ENCODE data around the gene BEND3.
A peak's percentile ranks its signal among the peaks of the same experiment; 100 is the strongest.
"Not testable (repeated sequence)": the region's sequence is repeated elsewhere in the genome, so short reads cannot be mapped to it uniquely, and the experiment has no call there.

The BEND3 gene

DNA sequence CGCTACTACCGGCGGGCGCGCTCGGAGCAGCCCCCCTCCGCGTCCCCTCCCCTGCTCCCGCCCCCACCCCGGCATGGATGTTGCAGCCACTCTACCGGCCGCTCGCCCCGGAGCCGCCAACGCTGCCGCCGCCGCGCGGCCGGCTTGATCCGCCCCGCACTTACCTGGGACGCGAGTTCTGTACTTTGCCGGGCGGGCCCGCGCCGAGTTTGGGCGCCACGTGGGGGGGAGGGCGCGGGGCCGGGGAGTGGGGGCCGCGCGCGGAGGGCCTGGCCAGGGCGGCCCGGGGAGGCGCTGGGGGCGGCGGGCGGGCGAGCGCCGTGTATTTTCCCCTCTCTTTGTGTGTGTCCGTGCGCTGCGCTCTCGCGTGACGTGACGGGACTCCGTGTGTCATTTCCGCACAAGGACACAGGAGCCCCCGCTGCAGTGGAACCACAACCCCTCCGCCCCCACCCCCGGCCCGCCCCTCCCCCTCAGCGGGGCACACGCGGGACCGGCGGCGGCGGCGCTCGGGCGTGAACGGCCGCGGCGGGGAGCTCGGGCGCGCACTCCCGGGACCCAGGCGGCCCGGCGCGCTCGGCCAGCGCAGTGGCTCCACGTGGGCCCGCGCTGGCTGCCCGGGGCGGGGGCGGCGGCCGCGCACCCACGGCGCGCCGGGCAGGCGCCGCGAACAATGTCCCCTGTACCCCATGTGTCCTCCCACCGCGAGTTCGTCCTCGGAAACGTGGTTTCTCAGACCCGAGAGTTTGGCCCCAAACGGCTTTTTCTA lies at the start of gene BEND3:
TSS of gene BEND3 (minus strand) at position 590 of the 769 bp plus-strand sequence. CDS start 16,230 bp downstream, outside the sequence.
- DNase-seq: peak; percentile 71

DNA sequence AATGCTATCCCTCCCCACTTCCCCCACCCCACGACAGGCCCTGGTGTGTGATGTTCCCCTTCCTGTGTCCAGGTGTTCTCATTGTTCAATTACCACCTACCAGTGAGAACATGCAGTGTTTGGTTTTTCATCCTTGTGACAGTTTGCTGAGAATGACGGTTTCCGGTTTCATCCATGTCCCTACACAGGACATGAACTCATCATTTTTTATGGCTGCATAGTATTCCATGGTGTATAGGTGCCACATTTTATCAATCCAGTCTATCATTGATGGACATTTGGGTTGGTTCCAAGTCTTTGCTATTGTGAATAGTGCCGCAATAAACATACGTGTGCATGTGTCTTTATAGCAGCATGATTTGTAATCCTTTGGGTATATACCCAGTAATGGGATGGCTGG lies 49.0 kb upstream of the BEND3 start:
- DNase-seq: not testable (repeated sequence)

DNA sequence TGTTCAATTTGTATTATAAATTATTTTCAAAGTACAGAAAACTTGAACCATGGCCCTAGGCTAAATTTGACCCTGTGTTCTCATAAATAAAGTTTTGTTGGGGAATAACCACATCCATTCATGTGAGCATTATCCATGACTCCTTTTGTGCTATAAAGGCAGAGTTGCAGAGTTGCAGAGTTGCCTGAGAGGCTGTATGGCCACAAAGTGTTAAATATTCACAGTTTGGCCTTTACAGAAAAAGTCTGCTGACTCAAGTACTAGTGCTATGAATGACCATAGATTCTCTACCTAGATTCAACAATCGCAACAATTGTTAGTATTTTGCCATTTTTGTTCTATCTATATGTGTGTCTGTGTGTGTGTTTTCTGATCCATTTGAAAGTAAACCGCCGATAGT lies 46.2 kb upstream of the BEND3 start:
- DNase-seq: no peak

DNA sequence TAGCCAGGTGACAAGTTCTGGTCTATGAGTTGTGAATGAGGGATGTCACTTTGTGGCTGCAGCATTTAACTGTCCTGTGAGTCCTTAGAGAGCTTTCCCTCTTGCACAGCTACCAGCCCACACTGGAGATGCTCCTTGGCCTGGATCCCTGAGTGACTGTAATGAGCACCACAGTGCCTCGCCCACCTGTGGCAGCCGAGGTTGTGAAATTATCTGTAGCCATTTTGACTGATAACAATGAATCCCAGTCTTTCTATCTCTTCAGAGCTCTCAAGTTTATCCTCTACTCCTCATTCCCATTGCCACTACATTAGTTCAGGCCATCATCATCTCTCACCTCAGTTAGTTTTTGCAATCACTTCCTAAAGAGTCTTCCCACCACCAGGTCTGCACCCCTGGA lies 41.3 kb upstream of the BEND3 start:
- no peak for DNase-seq

DNA sequence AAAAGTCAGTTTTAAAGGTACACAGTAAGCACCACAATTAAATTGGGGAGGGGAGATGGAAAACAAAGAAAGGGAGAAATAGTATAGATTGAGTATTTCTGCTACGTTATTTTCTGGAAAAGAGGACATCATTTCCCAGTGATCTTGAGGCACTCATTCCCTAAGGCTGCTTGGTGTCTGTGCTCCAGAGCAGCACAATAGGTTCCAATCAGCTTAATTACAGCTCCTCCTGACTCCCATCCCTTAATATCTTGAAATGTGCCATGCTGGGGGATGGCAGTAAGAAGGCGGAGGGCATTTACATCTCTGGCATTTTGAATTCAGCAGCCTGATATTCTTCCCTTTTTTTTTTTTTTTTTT lies 39.5 kb upstream of the BEND3 start:
- DNase-seq: no peak

DNA sequence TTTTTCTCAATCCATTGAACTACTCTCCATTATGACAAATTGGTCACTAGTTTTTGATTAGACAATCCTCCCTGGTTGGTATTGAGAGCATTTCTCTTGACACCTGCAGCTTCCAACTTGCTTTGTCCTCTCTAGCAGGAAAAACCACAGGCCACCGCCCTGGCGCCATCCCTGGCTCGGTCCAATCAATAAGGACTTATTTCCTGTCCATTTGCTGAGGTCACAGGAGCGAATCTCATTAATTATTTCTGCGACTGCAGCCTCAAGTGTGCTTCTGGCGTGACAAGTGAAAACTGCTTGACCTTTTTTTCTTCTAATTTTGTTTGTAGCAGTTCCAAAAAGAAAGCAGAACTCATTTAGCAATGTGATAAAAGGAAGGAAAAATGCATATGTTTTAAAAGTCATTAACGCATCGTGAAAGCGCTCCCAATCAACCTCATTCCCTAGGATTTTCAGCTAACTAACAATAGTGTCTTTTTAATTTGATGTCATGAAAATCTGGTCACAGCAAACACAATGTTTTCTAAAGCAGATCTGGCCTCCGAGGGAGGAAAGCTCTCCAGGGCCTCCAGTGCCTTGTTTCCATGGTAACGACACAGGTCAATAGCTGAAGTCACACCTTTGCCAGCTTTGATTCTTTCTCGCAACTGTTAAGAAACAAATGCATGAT lies 39.0 kb upstream of the BEND3 start:
- DNase-seq: no peak

DNA sequence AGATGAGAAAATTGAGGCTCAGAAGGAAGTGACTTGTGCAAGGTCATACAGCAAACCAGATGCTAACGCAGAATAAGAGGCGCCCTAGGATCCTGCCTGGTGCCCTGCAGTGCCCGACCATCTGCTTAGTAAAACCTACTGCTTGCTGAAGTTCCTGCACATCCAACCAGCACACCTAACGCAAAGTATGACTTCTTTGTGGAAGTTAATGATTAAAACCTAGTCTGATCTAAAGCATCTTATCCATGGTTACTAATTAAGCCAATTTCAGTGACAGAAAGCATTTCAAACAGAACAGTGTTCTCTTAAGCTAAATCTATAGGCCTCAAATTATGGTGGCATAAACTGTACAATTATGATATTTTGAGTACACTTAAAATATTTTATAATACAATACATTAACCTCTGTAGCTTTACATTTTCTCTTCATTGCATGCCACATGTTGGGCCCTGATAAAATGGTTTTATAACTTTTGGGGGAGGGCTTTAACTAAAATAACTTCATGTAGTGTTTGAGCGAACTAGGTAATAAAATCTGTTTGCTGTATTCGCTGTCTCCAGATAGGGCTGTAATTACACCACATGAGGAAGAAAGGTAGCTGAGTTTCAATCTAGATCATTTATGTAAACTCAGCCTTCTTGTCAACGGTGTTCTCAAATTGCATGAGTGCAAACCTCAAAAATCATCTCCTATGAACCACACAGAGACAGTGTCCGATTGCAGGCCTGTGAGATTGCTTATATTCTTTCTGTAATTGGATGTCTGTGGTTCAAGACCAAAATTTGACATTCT lies 37.5 kb upstream of the BEND3 start:
- no peak for DNase-seq

DNA sequence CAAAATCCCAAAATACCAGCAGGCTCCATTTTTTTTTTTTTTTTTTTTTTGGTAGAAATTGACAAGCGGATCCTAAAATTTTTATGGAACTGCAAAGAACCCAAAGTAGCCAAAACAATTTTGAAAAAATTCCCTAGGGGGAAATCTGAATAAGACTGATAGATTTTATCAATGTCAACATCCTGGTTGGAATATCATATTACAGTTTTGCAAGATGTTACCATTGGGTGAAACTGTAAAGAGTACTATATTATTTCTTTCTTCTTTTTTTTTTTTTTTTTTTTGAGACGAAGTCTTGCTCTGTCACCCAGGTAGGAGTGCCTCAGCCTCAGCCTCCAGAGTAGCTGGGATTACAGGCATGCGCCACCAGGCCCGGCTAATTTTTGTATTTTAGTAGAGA lies 29.4 kb upstream of the BEND3 start:
- DNase-seq: no peak

DNA sequence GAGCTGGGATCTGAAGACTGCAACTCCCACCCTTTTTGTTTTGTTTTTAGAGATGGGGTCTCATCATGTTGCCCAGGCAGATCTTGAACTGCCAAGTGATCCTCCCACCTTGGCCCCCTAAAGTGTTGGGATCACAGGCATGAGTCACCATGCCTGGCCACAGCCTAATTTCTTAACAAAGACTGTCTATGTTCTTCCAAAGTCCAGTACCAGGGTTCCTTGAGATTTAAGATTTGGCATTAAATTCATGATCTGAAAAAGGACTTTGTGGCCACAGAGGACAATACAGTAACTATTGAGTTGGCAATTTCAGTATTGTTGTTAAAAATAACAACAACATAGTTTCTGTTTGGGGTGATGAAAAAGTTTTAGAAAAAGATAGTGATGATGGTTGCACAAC lies 28.7 kb upstream of the BEND3 start:
- no peak for DNase-seq

DNA sequence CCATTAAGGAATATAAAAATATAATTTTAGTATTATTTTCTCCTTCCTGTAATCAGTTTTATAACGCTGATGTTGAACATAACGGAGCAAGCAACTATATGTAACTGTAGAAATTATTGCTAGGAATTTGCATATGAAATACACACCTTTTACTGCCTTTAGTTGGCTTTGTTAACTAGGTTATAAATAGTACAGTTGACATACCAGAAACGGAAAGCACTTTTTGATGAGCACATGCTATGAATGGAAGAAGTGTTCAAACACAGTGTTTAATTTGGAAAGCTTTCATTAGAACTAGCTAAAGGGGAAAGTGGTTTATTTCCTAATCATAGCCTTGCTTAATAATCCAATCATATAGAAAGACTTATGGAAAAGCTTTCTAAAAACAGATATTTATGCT lies 25.3 kb upstream of the BEND3 start:
- DNase-seq: no peak

DNA sequence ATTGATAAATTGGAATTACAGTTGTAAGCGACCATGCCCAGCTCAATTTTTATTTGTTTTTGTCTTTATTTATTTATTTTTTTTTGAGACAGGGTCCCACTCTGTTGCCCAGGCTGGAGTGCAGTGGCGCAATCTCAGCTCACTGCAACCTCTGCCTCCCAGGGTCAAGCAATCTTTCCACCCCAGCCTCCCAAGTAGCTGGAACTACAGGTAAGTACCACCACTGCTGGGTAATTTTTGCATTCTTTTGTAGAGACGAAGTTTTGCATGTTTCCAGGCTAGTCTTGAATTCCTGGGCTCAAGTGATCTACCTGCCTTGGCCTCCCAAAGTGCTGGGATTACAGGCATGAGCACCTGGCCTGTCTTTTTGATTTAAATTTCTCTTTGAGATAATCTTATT lies 21.0 kb upstream of the BEND3 start:
- DNase-seq: not testable (repeated sequence)

DNA sequence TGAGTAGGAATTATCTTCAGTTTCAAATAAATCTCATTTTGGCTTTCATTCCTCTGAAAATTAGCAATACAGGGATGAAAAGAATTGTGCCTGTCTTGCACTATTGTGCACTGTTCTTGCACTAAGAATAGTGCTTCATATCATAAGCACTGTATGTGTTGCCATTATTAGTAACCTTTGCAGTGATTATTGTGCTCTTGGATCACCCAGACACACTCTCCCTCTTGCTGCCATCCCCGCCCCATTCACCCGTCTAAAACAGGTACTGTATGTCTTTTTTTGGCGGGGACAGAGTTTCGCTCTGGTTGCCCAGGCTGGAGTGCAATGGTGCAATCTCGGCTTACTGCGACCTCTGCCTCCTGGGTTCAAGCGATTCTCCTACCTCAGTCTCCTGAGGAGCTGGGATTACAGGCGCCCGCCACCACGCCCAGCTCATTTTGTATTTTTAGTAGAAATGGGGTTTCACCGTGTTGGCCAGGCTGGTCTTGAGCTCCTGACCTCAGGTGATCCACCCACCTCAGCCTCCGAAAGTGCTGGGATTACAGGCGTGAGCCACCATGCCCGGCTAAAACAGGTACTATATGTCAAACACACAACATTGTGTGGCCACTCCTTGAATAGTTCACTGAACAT lies 19.8 kb upstream of the BEND3 start:
- DNase-seq: not testable (repeated sequence)

DNA sequence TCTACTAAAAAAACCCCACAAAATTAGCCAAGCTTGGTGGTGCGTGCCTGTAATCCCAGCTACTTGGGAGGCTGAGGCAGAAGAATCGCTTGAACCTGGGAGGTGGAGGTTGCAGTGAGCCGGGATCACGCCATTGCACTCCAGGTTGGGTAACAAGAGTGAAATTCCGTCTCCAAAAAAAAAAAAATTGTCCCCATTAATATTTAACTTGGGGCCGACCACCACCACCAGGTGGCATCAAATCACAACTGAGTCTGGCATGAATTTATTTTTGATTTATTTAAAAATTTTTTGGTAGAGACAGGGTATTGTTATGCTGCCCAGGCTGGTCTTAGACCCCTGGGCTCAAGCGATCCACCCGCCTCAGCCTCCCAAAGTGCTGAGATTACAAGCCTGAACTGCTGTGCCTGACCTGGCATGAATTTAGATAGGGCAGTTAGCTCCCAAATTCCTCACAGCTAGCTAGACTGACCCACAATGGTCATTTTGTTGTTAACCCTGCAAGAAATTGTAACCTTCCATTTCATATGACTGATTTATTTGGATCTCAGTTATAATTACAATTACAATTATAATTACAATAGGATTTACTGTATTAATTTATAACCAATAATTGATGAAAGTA lies 17.1 kb upstream of the BEND3 start:
- DNase-seq: peak; percentile 40

DNA sequence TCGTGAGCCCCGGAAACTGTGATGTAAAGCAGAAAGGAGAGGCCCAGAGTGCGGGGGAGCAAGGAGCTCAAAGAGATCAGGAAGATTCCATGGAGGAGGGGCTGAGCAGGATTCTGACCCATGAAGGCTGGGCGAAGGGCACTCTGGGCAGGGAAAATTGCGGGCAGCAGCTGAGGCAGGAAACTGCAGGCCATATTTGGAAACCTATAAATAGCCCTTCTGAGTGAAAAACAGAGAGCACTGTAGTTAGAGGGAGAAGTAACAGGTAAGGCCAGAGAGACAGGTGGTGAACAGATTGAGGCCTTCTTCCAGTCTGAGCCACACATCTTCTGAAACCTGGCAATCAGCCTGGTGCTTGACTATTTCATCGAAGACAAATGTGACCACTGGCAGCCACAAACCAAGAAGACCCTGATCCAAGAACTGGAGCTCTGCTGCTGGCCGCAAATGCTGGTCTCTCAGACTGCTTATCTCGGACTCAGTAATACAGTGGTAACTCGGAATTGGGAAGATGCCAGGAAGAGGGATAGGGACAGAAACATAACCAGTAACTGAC lies 14.1 kb upstream of the BEND3 start:
- no peak for DNase-seq

DNA sequence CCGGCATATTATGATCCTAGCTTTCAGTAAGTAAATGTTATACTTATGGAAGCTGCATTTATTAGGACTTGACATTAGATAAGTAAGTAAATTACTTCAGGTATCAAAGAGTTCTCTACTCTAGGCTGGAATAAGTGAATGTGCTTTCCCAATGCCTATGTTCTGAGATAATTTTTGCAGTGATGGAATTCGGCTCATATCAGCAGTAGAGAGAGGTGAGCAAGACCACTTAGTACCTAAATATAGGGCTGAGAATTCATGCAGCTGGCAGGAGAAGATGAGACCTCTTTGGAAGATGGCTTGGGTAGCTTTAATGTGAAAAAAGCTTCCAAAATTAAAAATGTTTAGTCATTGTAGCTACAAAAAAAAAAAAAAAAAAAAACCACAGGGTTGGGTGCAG lies 13.3 kb upstream of the BEND3 start:
- no peak for DNase-seq

DNA sequence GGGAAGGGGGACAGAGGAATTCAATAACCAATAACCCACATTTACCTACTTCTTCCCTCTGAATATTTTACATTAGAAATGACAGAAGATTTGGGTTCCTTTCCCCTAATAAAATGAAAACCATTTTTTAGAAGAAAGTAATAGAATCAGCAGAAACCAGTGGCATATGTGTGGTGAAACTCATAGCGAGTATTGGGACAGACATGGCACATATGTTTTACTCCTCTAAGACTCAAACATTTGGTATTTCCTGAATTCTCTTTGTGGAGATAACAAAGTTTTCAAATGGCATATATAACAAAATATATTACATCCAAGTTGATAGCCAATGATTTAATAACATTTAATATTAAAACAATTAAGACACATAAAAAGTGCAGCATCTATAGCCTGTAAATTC lies 12.9 kb upstream of the BEND3 start:
- DNase-seq: no peak

DNA sequence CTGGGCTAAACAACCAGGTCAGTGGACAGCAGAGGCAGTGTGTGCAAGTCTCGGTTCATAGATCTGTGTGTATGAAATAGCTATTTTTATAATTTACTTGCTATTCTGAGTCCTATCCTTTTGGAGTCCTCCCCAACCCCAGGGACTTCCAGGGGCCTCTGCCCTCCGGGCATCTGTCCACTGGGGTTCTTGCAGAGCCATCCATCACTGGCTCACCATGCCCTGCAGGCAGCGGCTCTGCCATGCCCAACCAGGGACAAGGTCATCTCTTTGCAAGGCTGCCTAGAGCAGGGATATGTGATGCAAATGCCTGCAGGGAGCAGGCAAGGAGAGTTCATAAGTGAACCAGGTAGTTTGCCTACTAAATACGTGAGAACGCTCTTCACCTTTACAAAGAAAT lies 10.5 kb upstream of the BEND3 start:
- DNase-seq: no peak

DNA sequence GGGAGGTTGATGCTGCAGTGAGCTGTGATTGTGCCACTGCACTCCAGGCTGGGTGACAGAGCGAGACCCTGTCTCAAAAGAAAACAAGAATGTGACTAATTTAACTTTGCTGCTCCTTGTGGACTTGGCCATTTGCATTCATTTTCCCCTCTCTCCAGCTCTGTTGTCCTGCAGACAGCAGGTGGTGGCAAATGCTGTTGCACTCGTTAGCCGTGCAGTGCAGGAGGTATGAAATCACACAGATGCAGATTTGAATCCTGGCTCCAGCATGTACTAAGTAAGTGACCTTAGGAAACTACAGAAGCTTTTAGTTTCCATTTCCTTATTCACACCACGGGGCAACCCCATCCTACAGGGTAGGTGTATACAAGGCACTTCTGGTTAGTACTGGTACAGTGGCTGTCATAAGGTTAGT lies 9.6 kb upstream of the BEND3 start:
- DNase-seq: no peak

DNA sequence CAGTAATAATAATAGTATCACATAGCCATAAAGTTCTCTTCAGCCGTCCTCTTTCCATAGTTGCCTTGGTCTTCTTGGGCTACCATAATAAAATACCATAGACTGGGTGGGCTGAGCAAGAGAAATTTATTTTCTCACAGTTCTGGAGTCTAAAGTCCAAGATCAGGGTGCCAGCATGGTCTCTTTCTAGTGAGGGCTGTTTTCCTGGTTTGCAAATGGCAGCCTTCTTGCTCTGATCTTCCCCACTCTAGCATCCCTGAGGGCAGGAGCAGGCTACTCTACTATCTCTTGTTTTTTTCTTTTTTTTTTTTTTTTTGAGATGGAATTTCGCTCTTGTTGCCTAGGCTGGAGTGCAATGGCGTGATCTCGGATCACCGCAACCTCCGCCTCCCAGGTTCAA lies 8.2 kb upstream of the BEND3 start:
- DNase-seq: no peak

DNA sequence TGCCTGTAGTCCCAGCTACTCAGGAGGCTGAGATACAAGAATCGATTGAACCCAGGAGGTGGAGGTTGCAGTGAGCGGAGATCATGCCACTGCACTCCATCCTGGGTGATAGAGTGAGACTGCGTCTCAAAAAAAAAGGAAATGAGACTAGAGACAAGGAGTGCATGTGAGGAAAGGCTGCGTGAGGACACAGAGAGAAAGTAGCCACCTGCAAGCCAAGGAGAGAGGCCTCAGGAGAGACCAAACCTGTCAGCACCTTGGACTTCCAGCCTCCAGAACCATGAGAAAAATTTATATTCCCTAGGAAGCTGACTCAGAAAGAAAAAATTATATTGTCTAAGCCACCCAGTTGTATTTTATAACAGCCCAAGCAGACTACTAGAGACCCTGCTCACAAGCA lies 7.4 kb upstream of the BEND3 start:
- DNase-seq: no peak

DNA sequence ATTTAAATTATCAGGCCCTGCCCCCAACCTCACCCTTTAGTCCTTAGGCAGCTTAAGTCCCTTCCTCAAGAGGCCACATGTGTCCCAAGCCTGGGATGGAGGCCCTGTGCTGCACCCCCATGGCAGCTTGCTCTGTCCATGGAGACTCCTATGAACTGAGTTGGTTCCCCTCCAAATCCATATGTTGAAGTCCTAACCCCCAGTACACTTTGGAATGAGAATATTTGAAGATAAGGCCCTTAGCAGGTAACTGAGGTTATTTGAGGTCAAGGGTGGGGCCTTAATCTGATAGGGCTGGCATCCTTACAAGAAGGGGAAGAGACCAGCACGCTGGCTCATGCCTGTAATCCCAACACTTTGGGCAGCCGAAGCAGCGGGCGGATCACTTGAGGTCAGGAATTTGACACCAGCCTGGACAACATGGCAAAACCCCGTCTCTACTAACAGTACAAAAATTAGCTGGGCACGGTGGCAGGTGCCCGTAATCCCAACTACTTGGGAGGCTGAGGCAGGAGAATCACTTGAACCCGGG lies 6.7 kb upstream of the BEND3 start:
- no peak for DNase-seq

DNA sequence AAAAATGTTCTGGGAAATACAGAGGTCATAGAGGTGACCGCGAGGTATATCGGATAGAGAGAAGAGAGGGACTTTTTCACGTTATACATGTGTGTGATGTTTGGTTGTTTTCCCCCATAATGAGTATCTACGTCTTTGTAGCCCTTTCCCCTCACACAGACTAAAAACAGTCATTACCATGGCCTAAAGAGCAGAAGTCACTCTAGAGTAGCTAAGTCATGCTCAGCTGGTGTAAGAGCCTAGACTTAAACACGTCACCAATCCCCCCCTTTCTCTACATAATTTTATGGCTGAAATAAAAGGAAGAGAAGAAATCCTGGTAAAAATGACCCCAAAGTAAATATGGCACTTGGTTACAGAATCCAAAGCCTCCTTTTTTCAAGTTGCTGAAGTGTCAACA lies 6.0 kb upstream of the BEND3 start:
- DNase-seq: no peak
